NCI-H1436 (cell line): ENCODE data around the gene CRHR2.
A peak's percentile ranks its signal among the peaks of the same experiment; 100 is the strongest.
"Not testable (repeated sequence)": the region's sequence is repeated elsewhere in the genome, so short reads cannot be mapped to it uniquely, and the experiment has no call there.

Source experiments
- DNase-seq: peaks from one replicate; lab custom pipeline; 2025; lab: John Stamatoyannopoulos, UW

The CRHR2 gene

DNA sequence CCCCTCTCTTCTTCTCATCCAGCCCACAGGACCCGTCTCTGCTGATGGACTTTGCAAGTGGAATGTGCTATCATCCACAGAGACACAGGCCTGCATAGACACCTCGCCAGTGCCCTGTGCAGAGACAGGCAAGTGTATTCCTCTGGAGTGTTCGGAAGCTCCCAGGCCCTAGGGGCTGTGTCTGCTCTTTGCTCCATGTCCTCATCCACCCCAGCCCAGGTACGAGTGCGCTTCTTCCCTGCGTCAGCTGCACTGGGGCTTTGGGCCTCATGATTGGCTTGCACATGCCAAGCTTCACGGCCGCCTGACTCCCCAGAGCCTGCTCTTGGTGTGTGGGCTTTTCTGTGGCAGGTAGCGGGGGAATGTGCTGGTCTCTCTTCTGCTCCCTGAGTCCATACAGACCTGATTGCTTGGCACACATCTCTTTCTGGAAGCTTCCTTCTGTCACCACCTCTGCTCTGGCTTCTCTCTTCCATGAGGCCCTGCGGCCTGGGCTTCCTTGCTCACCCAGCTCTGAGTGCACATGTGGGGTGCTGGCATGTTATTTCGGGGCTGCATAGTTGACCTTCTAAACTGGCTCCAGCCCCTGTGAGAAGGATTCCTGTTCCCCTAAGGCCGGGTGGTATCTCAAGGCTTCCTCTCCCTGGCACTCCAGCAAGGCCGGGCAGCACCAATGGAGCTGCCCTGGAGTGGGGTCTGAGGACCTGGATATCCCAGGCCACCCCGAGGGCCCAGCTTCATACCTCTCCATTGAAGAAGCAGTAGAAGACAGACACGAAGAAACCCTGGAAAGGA, 27.8 kb downstream of the CRHR2 start:
- DNase-seq = no peak

DNA sequence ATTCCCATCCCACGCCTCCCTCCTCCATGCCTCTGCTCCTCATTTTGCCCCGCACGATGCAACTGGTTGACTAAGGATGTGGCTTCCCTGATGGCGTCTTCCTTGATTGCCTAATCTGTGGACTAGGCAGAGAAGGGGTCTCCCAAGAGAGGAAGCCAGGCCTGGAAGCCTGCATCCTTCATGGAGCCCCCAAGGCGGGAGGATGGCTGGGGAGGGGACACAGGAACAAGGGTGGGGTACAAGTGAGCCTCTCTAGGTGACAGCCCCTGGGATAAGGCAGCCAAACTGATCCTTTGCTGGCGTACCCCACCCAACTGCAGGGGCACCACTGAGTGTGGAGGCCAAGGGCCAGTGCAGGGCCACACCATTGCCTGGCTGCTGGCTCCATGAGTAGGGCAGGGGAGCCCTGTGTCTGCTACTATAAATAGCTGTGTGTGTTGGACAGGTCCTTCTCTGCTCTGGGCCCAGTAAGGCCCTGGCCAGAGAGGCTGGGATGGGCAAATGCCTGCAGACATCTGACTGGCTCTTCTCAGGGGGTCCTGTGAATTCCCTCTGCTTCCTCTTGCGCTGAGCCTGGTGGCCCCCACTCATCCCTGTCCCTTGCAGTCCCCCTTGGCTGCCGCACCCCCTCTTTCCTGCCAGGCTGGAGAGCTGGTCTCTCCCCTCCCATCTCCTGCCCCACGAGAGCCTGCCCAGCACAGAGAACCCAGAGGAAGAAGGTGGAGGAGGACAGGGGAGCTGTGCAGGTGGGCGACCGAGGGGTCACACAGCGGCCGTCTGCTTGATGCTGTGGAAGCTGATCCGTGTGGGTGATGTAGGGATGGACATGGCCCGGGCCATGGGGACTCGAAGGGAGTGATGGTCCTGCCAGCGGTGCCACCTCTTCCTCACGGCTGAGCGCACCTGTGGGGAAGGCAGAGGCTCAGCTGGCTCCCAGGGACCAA, 29.3 kb downstream of the CRHR2 start:
- DNase-seq = no peak

DNA sequence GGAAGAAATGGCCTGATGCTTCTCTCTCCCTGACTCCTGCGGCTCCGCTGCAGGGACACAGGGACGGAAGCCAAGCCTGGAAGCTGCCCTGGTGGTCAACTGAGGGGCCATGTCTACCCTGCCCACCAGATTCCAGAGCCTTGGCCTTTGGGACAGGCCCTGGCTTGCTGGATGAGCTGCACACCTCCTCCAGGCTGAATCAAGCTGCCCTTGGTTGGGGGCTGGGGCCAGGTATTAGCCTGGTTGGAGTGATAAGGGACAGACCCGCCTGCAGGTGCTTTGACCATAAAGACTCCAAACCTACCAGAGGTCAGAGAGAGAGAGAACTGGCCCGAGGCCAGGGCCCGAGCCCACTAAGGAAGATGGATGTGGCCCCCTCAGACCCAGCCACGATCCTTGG, 30.1 kb downstream of the CRHR2 start:
- DNase-seq = no peak

DNA sequence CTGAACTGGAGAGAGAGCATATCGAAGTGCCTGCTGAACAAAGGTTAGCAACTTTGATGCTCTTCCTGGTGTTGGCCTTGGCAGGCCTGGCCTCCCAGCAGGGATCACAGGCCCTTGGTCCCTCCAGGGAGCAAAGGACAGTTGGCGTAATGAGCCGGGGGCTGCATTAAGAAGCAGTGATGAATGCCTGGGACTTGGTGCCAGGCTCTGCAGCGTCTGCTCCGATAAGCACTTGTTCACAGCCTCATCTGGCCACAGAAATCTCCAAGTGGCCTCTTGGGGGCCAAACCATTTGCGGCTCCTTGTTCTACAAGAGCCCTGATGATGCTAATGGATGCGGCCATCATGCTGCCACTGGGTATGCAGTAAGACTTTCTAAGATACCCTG, 31.8 kb downstream of the CRHR2 start:
- peak; percentile 45 for DNase-seq

DNA sequence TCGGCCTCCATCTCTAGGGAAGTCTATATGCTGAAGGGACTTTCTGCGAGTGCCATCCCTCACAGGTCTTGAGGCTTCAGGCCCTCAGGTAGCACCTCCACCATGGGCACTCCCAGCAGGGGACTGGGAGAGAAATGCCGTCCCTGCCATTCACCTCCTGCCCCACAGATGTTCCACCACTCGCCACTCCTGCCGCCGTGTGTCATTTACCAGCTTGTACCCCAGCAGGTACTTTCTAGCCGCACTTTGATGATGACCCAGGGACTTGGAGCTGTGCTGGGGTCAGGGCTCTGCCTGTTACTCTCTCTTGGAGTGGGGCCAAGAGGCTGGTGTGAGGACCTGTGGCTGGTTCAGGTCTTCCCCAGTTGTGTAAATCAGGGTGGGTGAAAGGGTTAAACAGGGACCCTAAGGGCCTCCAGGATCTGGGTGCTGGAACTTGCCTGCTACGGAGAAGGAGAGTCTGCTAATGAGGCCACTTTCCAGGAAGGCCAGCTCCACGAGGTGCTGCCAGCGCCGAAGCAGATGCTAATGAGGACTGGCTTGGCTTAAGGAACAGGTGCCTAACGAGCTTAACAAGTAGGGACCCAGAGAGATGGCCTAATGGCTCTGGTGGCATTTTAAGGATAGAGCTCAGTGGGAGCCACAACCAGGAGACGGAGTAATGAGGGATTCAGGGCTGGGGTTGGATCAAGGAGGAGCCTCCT, 32.4 kb downstream of the CRHR2 start:
- DNase-seq = no peak

DNA sequence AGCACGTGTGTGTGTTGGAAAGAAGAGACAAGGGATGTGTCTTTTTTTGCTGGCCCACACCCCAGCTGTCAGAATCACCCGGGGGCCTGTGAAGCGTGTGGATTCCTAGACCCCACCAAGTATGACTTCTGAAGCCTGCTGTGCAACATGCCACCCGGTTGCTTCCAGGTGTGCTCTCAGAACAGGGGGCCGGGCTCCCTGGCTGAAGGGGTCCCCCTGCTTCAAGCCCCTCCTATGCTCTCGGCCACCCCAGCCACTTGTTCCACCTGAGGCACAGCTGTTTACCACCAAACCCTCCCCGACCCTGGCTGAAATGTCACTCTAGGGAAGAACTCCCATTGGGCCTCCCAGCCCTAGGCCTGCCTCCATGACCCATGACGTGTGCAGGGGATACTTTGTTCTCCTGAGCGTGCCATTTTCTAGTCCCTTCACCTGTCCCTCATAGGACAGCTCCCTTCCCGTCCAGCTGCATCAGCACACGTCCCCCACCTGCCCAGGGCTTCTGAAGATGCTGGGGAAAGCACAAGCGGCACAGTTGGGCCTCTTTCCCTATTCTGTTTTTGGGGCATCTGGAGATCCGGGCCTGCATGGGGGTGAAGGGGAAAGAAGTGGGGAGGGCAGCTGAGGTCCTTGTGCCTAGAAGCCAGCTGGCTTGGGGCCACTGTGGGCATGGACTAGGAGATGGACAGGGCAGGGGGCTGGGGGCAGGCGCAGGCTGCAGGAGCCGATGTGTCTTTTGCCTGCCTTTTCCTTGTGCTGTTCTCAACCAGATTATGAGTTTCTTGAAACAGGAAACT, 33.3 kb downstream of the CRHR2 start:
- DNase-seq = no peak

DNA sequence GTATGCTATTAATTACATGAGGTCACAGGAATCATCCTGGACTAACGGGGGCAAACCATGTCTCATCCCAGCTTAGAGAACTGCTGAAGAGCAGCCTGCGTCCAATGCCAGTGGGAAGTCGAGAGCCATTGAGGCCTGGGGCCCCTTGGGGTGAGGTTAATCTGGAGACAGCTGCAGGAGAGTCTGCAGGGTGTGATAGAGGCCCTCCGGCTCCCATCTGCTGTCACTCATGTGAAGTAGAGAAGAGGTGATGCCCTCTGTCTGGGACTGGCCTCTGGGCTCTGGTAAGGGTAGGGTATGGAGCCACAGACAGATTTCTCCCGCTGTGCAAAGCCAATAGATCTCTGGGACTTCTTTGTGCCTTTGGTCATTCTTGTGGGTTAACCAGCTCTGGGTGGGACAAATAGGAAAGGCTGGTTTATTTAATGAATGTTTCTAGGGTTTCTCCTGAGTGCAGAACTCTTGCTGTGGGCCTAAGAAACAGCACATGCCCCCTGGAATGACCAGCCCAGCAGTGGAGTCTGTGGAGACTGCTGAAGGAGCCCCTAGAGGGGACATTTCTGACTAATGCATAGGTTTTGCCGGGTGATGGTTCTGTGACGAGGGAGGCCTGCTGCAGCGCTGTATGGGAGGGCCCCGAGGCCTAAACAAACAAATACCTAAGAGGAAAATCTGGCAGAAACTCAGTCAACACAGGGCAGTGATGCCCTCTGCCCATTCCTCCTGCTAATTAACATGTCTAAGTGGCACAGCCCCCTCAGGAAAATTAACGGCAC, 34.5 kb downstream of the CRHR2 start:
- no peak for DNase-seq

DNA sequence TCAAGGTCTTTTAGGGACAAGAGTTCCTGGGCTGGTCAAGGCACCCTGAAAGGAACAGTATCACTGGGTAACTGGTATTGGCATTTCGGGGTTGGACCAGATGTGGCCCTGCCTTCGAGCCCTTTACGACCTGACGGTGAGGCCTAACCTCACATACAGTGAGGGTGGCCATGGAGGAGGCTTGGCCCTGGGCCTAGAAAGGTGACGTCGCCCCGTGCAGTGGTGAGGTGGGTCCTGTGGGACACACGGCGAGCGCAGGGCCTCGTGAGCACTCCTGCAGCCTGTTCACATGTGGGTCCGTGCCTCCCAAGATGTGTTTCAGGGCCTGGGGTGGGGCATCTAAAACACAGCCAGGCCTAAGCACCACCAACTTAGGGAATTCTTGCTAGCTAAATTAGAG, 36.1 kb downstream of the CRHR2 start:
- DNase-seq = no peak

DNA sequence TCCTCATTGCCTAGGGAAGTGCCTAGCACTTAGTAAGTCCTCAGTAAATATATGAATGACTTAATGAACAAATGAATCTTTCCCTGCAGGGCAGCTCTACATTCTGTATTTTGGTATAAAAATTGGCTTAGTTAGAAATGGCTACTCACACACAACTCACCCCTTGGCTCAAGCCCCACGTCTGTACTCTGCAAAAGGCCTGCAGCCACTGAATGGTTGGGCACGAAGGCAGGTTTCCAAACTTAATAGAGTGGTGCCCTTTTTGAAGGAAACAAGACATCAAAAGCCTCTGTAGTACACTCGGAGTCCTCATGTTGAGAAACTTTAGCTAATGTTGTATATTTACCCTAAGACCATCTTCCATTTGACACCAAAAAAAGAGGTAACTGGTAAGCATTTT, 36.6 kb downstream of the CRHR2 start:
- DNase-seq = no peak

DNA sequence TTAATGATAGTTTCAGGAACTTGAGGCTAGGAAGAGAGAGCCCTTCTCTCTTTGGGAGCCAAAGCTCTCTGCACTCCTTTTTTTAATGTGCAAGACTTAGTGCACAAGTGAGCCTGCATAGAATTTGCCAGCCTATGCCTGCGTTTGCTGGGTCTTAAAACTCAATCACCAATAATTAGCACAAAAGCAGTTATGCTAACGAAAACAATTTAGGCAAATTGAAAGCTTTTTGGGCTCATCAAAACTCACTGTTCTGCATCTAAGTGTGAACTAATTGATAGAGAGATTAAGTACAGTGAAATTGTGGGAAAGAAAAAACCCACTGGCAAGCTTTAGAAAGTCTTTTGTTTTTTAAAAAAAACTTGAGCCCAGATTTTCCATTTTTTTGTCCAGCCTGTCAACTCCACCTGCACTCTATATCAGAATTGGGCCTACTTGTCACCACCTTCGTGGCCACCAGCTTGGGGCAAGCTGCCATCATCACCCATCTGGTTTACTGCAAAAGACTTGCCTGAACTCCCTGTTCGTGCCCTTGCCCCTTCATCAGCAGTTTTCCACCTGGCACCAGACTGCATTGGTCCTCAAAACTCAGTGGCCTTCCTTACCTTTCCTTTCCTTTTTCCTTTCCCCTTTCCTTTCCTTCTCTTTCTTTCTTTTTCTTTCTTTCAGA, 37.8 kb downstream of the CRHR2 start:
- no peak for DNase-seq

DNA sequence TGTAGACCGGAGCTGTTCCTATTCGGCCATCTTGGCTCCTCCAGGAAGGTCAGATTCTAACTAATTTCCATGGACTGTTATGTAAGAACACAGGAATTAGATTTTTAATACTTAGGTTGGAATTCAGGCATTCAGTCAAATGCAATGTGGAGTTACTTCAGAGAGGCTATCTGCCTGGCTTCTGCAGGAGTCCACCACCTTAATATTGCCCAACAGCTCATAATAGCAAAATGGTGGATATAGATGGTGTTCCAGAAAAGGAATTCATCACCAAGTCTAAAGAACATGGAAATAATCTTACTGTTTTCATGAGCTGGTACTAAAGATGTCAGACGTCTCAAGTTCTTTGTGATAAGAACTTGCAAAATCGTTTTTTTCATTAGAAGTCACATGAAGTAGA, 39.5 kb downstream of the CRHR2 start:
- no peak for DNase-seq

DNA sequence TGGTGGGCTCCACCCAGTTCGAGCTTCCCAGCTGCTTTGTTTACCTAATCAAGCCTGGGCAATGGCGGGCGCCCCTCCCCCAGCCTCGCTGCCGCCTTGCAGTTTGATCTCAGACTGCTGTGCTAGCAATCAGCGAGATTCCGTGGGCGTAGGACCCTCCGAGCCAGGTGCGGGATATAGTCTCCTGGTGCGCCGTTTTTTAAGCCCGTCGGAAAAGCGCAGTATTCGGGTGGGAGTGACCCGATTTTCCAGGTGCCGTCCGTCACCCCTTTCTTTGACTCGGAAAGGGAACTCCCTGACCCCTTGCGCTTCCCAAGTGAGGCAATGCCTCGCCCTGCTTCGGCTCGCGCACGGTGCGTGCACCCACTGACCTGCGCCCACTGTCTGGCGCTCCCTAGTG, 39.9 kb downstream of the CRHR2 start:
- not testable (repeated sequence) for DNase-seq

DNA sequence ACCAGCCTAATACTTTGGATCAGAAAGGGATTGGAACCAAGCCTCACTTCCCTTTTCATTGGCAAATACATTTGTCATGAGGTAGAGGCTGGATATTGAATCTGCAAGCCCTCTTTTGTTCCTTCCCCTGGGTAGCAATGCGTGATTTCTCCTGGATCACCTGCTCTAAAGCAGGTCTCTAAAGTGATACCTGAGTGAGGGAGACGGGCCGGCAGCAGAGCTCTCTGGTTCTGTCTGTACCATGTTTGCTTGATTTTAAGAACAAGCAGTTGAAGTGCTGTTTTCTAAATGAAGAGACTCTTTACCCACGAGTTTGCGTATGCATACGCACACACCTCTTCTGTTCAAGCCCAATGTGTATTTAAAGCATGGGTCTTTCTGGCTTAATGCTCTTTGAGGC, 46.5 kb downstream of the CRHR2 start:
- DNase-seq = no peak

DNA sequence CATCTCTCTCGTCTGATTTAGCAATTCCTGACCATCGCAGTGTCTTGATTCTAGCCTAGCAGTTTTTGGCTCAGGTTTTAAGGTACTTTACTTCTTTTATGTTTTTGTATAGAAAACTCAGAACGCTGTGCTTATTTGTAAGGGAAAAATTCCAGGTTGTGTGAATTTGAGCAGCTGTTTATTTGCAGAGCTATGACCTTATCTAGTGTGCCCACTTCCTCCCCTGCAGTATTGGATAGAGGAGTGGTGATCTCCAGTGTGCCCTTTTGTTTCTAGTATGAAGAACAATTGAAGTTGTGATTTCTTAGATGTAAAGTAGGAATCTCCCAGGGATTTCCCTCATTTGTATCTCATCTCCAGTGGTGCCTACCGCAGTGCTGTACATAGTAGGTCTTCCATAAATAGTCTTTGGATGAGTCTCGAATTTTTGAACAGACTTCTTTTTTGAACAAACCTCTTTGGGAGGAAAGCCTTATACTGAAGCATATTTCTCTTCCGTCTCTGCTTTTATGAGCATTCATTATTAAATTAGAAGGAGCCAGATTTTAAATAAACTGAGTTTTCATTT, 47.5 kb downstream of the CRHR2 start:
- DNase-seq = no peak

DNA sequence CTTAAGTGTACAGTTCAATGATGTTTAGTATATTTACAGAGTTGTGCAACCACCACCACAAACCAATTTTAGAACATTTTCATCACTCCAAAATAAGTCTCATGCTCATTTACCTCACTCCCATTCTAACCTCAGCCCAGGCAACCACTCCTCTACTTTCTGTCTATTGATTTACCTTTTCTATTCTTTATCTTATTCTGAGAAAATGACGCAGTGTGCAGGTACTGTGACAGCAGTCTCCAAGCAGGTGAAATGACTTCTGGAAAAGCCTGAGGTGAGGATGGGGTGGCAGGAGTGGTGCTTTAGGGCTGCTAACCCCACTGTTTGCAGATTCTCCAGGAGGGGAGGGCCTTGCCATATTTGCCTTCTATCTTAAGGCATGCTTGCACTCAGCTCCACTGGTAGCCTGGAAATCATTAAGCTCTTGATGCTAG, 48.0 kb downstream of the CRHR2 start:
- DNase-seq = no peak

DNA sequence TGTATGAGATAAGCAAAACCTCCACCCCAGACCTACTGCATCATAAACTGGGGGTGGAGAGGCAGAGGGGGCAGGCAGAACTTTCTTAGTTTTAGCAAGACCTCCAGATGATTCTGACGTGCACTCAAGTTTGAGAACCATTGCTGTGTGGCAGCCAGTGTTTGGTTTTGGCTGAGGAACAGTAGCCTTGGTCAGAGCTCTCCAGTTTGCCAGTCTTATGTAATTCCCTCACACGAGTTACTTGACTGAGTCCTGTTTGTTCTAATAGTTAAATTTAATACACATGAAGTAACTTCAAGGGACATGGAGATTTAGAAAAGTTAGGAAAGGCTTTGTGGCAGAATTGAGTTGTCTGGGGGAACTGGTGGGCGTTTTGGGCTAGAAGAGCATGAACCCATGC, 49.0 kb downstream of the CRHR2 start:
- DNase-seq = no peak

DNA sequence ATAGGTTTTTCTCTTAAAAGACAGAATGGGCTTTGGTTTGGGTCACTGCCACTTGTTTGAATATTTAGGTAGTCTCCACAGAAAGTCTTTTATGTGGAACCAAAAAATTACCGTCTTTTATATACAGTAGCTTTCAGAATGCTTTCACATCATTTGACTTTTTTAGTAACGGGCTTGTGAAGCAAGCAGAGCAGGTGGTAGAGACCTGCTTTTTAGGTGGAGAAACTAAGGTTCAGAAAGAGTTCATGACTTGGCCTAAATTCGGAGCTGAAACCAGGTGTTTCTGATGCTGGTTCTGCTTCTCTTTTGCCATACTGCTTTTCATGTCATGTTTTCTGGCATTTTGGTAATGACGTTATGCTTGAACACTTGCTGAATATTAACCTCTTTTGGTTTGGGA, 51.3 kb downstream of the CRHR2 start:
- DNase-seq = no peak

DNA sequence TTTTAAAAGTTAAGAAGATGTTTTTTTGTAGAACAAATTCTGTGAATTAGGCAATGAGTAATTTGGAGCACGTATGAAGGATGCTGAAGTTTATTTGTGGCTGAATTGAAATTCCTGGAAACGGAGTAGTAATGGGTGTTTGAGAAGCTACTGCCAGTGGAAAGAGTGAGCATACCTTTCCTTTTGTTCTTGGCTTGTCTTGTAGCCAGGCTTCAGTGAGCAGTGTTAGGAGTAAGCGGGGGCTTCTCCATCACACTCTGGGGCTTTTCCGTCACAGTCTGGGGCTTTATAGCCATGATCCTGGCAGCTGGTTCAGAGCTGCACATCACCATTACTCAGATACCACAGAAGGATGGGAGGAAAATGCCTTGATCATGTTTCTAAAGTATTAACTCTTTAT, 55.2 kb downstream of the CRHR2 start:
- no peak for DNase-seq

DNA sequence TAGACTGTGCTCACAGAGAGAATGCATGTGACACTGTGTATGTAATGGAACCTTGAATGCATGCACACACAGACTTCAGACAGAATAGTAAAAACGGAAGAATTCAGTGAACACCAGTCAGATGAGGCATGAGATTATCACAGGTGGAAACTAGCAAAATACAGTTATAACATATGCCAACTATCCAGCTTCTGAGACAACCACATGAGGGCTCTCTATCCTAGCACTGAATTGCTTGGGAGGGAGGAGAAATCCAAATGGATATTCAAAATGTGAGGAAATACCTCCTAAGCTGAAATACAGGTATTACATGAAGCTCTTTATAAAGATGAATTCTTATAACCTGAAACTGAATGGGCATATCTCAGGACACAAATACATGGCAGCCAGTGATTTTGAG, 57.0 kb downstream of the CRHR2 start:
- DNase-seq = no peak

DNA sequence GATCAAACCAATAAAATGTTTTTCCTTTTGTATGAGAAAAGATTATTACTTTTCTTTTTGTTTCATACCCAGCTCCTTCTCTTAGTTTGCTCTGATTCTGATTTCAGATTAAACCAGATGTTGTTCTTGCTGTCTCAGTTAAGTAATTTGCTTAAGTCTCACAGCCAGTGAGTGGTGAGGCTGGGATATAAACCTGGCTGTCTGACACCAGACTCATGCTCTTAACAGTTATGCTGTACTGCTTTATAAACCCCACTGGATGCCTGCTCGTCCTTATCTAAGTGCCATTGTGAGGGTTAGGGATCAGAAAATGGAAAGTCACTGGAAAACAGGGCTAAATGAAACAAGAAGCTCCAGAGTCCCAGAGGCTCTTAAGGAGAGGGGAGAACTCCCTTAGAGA, 63.3 kb downstream of the CRHR2 start:
- DNase-seq = no peak
